GM13977 (cell line): ENCODE measurements around the gene CNTLN.
"Not testable (repeated sequence)": the region's sequence is repeated elsewhere in the genome, so short reads cannot be mapped to it uniquely, and the experiment has no call there.

Experiments used
- DNase-seq: peaks from one replicate; pipeline ENCODE4 v3.0.0; 2012; ENCODE audit warnings: low spot score
- CTCF ChIP-seq: IDR thresholded peaks from 2 replicates; pipeline ENCODE4 v1.5.1; 2012; ENCODE audit warnings: mild to moderate bottlenecking, control low read depth; ENCODE audit not compliant: insufficient read depth; ENCODE audit errors: extremely low read depth, missing control alignments
- in situ Hi-C: fragments of 300-500 bp; cut with MboI; formaldehyde crosslinking; loops from one replicate; pipeline ENCODE4 v1.12.0; 2022; ENCODE audit warnings: low sequenced_read_pairs, low pct_unique_long_range_greater_than_20kb, mixed read lengths, inconsistent platforms; ENCODE audit not compliant: unreplicated experiment

The CNTLN gene

GRCh38 chr9:17394881-17395510, 260.2 kb downstream of the CNTLN start:
- in situ Hi-C loops, result no loop called here
- no peak for TF ChIP-seq CTCF
- no peak for DNase-seq

GRCh38 chr9:17397166-17397728, 262.4 kb downstream of the CNTLN start:
- DNase-seq, in situ Hi-C loops: not testable (repeated sequence)

GRCh38 chr9:17398350-17398749, 263.5 kb downstream of the CNTLN start:
- no peak for DNase-seq
- no peak for TF ChIP-seq CTCF
- in situ Hi-C loops, result no loop called here

- no peak for DNase-seq
Measured at GRCh38 chr9:17401858-17402257, 267.0 kb downstream of the CNTLN start.

GRCh38 chr9:17402309-17402708, 267.5 kb downstream of the CNTLN start:
- in situ Hi-C loops, result no loop called here
- TF ChIP-seq CTCF, result peak; percentile 19
- no peak for DNase-seq

More at GRCh38 chr9:17401858-17402257, 267.0 kb downstream of the CNTLN start:
- no peak for TF ChIP-seq CTCF
- in situ Hi-C loops, result no loop called here

GRCh38 chr9:17403539-17403938, 268.7 kb downstream of the CNTLN start:
- DNase-seq, result no peak
- in situ Hi-C loops, result no loop called here
- no peak for TF ChIP-seq CTCF

- TF ChIP-seq CTCF, result no peak
- in situ Hi-C loops, result no loop called here
- DNase-seq, result no peak
Measured at GRCh38 chr9:17414986-17415385, 280.1 kb downstream of the CNTLN start.
